ENCODE results near the gene PLCB1.

- no peak for TF ChIP-seq CTCF (IDR thresholded peaks at IDR 0.05)
- TF ChIP-seq POLR2A (IDR thresholded peaks at IDR 0.05), result no peak
Measured at GRCh38 chr20:8335059-8335458, 203.0 kb downstream of the PLCB1 start.

All from breast epithelium (tissue), 3 donors.